Right forelimb (tissue), 1 donor: Measurements from ENCODE around the gene SEMA3E.
"Not testable (repeated sequence)": the region's sequence is repeated elsewhere in the genome, so short reads cannot be mapped to it uniquely, and the experiment has no call there.

Experiments
- DNase-seq: peaks from one replicate; pipeline ENCODE4 v3.0.0-alpha.2; 2018

The SEMA3E gene

GRCh38 chr7:83648464-83649241 lies at the start of gene SEMA3E:
TSS of gene SEMA3E (minus strand) at chr7:83649139.
- peak; percentile 58 for DNase-seq

- DNase-seq = no peak
Observed at GRCh38 chr7:83697804-83698530, 49.0 kb upstream of the SEMA3E start.

GRCh38 chr7:83696101-83696500 lies 47.2 kb upstream of the SEMA3E start:
- DNase-seq = no peak

GRCh38 chr7:83695128-83695960 lies 46.4 kb upstream of the SEMA3E start:
- no peak for DNase-seq

- no peak for DNase-seq
Observed at GRCh38 chr7:83693256-83693655, 44.3 kb upstream of the SEMA3E start.

GRCh38 chr7:83691095-83691494 lies 42.2 kb upstream of the SEMA3E start:
- no peak for DNase-seq

- no peak for DNase-seq
Observed at GRCh38 chr7:83689855-83690254, 40.9 kb upstream of the SEMA3E start.

- no peak for DNase-seq
Observed at GRCh38 chr7:83686416-83686815, 37.5 kb upstream of the SEMA3E start.

- DNase-seq = no peak
Observed at GRCh38 chr7:83684928-83685327, 36.0 kb upstream of the SEMA3E start.

GRCh38 chr7:83681200-83681778 lies 32.4 kb upstream of the SEMA3E start:
- no peak for DNase-seq

- peak; percentile 45 for DNase-seq
Observed at GRCh38 chr7:83677180-83677866, 28.4 kb upstream of the SEMA3E start.

GRCh38 chr7:83673291-83673690 lies 24.4 kb upstream of the SEMA3E start:
- DNase-seq = not testable (repeated sequence)

- no peak for DNase-seq
Observed at GRCh38 chr7:83672157-83672556, 23.2 kb upstream of the SEMA3E start.

- no peak for DNase-seq
Observed at GRCh38 chr7:83663131-83663530, 14.2 kb upstream of the SEMA3E start.

GRCh38 chr7:83658126-83658525 lies 9.2 kb upstream of the SEMA3E start:
- no peak for DNase-seq

- DNase-seq = no peak
Observed at GRCh38 chr7:83655951-83656556, 7.1 kb upstream of the SEMA3E start.

- DNase-seq = no peak
Observed at GRCh38 chr7:83652481-83652880, 3.5 kb upstream of the SEMA3E start.

GRCh38 chr7:83649701-83650100 lies 762 bp upstream of the SEMA3E start:
- no peak for DNase-seq

GRCh38 chr7:83646027-83646426 lies 2.9 kb downstream of the SEMA3E start:
- DNase-seq = no peak

- DNase-seq = no peak
Observed at GRCh38 chr7:83643739-83644138, 5.2 kb downstream of the SEMA3E start.

- DNase-seq = no peak
Observed at GRCh38 chr7:83643012-83643411, 5.9 kb downstream of the SEMA3E start.
